Chondrocyte (in vitro differentiated cells): Measurements from ENCODE around the gene HTR2B. TPM values are rescaled to one million over a fixed set of nuclear protein-coding genes. Genes with fewer than 3 reads are reported as not detected.
"Not testable (repeated sequence)": the region's sequence is repeated elsewhere in the genome, so short reads cannot be mapped to it uniquely, and the experiment has no call there.

Experiments
- DNase-seq: peaks from one replicate; pipeline ENCODE4 v3.0.0; 2021; ENCODE audit warnings: mixed read lengths, low spot score
- H3K27ac Mint-ChIP-seq: one replicate; pipeline ENCODE4 v1.8.0; 2021; ENCODE audit warnings: mild to moderate bottlenecking, moderate library complexity, mixed read lengths; ENCODE audit not compliant: unreplicated experiment
- H3K27me3 Mint-ChIP-seq: 2 replicates; pipeline ENCODE4 v1.8.0; 2021; ENCODE audit warnings: low read depth, mixed read lengths
- H3K36me3 Mint-ChIP-seq: 2 replicates; pipeline ENCODE4 v1.8.0; 2021; ENCODE audit warnings: low read depth, mixed read lengths
- H3K4me1 Mint-ChIP-seq: 2 replicates; pipeline ENCODE4 v1.8.0; 2021; ENCODE audit warnings: low read depth, mild to moderate bottlenecking, mixed read lengths
- H3K4me3 Mint-ChIP-seq: one replicate; pipeline ENCODE4 v1.8.0; 2021; ENCODE audit warnings: mild to moderate bottlenecking, moderate library complexity, mixed read lengths; ENCODE audit not compliant: unreplicated experiment
- H3K9me3 Mint-ChIP-seq: 2 replicates; pipeline ENCODE4 v1.8.0; 2021; ENCODE audit warnings: low read depth, mixed read lengths
- CTCF ChIP-seq: fragments of 200-600 bp; sonication (generic); IDR thresholded peaks from 2 replicates; pipeline ENCODE4 v1.5.0; 2021; ENCODE audit warnings: antibody characterized with exemption, mild to moderate bottlenecking, moderate library complexity
- total RNA-seq: library from RNA; stranded (reverse); gene quantifications from 3 replicates; pipeline ENCODE4 v1.2.1, GENCODE V29; 2021

Gene HTR2B
- total RNA-seq, 1 donor from 2014 or later, result 0.85 TPM

GRCh38 chr2:231144896-231145295 lies 20.1 kb upstream of the HTR2B start:
- Mint-ChIP-seq H3K27ac (no peak overlapping the region), H3K27me3 (no peaks in the 10 kb centered on the region), H3K36me3 (peaks cover 9% of the 10 kb centered on the region), H3K9me3 (no peaks in the 10 kb centered on the region), H3K4me3 (no peak overlapping the region), H3K4me1 (peaks cover 27% of the 10 kb centered on the region)
- no peak for DNase-seq
- TF ChIP-seq CTCF, result no peak

GRCh38 chr2:231140808-231141207 lies 16.0 kb upstream of the HTR2B start:
- not testable (repeated sequence) for H3K36me3 Mint-ChIP-seq, H3K4me3 Mint-ChIP-seq, H3K27ac Mint-ChIP-seq, DNase-seq, H3K9me3 Mint-ChIP-seq, H3K27me3 Mint-ChIP-seq
- peaks cover 30% of the 10 kb centered on the region for H3K4me1 Mint-ChIP-seq

GRCh38 chr2:231139796-231140195 lies 15.0 kb upstream of the HTR2B start:
- H3K36me3 Mint-ChIP-seq, result peaks cover 1% of the 10 kb centered on the region
- no peaks in the 10 kb centered on the region for H3K9me3 Mint-ChIP-seq
- H3K4me1 Mint-ChIP-seq, result peaks cover 38% of the 10 kb centered on the region
- H3K4me3 Mint-ChIP-seq, result no peak overlapping the region
- no peaks in the 10 kb centered on the region for H3K27me3 Mint-ChIP-seq
- DNase-seq, result no peak
- no peak for TF ChIP-seq CTCF
- H3K27ac Mint-ChIP-seq, result no peak overlapping the region

- Mint-ChIP-seq H3K36me3 (peaks cover 1% of the 10 kb centered on the region), H3K27ac (peak overlapping the region; percentile 52), H3K27me3 (no peaks in the 10 kb centered on the region), H3K4me3 (peak overlapping the region; percentile 9), H3K4me1 (peaks cover 49% of the 10 kb centered on the region), H3K9me3 (no peaks in the 10 kb centered on the region)
- no peak for DNase-seq
- no peak for TF ChIP-seq CTCF
These were observed 13.9 kb upstream of the HTR2B start for GRCh38 chr2:231138699-231139098.

GRCh38 chr2:231134910-231135655 lies 10.2 kb upstream of the HTR2B start:
- no peak for DNase-seq
- H3K36me3 Mint-ChIP-seq, result no peaks in the 10 kb centered on the region
- no peak overlapping the region for H3K4me3 Mint-ChIP-seq
- no peak overlapping the region for H3K27ac Mint-ChIP-seq
- peaks cover 79% of the 10 kb centered on the region for H3K4me1 Mint-ChIP-seq
- H3K9me3 Mint-ChIP-seq, result no peaks in the 10 kb centered on the region
- H3K27me3 Mint-ChIP-seq, result no peaks in the 10 kb centered on the region
- TF ChIP-seq CTCF, result no peak
